Trophoblast cell (in vitro differentiated cells and primary cell): ENCODE data around the gene CNTN6. TPM values are rescaled to one million over a fixed set of nuclear protein-coding genes. Genes with fewer than 3 reads are reported as not detected.

Experiments used
- DNase-seq, 2 donors: peaks; one replicate each; pipeline ENCODE4 v3.0.0-alpha.2; 2016
- H2AFZ ChIP-seq: 2 replicates; pipeline ENCODE4 v1.6.1; 2013; ENCODE audit warnings: low read length, moderate library complexity, mild to moderate bottlenecking; ENCODE audit not compliant: insufficient read depth, poor library complexity
- H2AK5ac ChIP-seq: 2 replicates; pipeline ENCODE4 v1.6.1; 2013; ENCODE audit warnings: mild to moderate bottlenecking, low read length
- H2BK120ac ChIP-seq: 2 replicates; pipeline ENCODE4 v1.6.1; 2013; ENCODE audit warnings: low read length, mild to moderate bottlenecking, moderate library complexity; ENCODE audit not compliant: insufficient read depth, poor library complexity
- H2BK12ac ChIP-seq: 2 replicates; pipeline ENCODE4 v1.6.1; 2013; ENCODE audit warnings: mild to moderate bottlenecking, low read length, moderate library complexity
- H2BK5ac ChIP-seq: 2 replicates; pipeline ENCODE4 v1.6.1; 2013; ENCODE audit warnings: low read length, low read depth, moderate library complexity, mild to moderate bottlenecking; ENCODE audit not compliant: poor library complexity
- H3K14ac ChIP-seq: 2 replicates; pipeline ENCODE4 v1.6.1; 2013; ENCODE audit warnings: mild to moderate bottlenecking, low read length
- H3K18ac ChIP-seq: 2 replicates; pipeline ENCODE4 v1.6.1; 2013; ENCODE audit warnings: mild to moderate bottlenecking, low read length
- H3K23ac ChIP-seq: 2 replicates; pipeline ENCODE4 v1.6.1; 2013; ENCODE audit warnings: low read length
- H3K27ac ChIP-seq: 2 replicates; pipeline ENCODE4 v1.5.1; 2013; ENCODE audit warnings: low read depth, mild to moderate bottlenecking, inconsistent platforms, low read length, moderate library complexity
- H3K27me3 ChIP-seq: 2 replicates; pipeline ENCODE4 v1.6.1; 2013; ENCODE audit warnings: inconsistent platforms, mild to moderate bottlenecking, low read length, moderate library complexity; ENCODE audit not compliant: insufficient read depth
- H3K36me3 ChIP-seq, 2 experiments: 1 replicate in 1 of 2; 2 replicates in 1 of 2; pipeline ENCODE4 v1.6.1; 2013; ENCODE audit warnings: low read length in 2 of 2, mild to moderate bottlenecking in 2 of 2, moderate library complexity in 1 of 2; ENCODE audit not compliant: insufficient read depth in 2 of 2, control insufficient read depth in 1 of 2
- H3K4ac ChIP-seq: 2 replicates; pipeline ENCODE4 v1.6.1; 2013; ENCODE audit warnings: low read depth, mild to moderate bottlenecking, low read length, moderate library complexity
- H3K4me1 ChIP-seq, 2 experiments: 1 replicate in 1 of 2; 2 replicates in 1 of 2; pipeline ENCODE4 v1.6.1; 2013; ENCODE audit warnings: low read length in 2 of 2, mild to moderate bottlenecking in 2 of 2, moderate library complexity in 1 of 2; ENCODE audit not compliant: insufficient read depth in 2 of 2, control insufficient read depth in 1 of 2
- H3K4me2 ChIP-seq: 2 replicates; pipeline ENCODE4 v1.6.1; 2013; ENCODE audit warnings: inconsistent platforms, mild to moderate bottlenecking, low read length, moderate library complexity
- H3K4me3 ChIP-seq: 2 replicates; pipeline ENCODE4 v1.5.1; 2013; ENCODE audit warnings: mild to moderate bottlenecking, low read depth, low read length, inconsistent platforms
- H3K79me1 ChIP-seq: one replicate; pipeline ENCODE4 v1.6.1; 2013; ENCODE audit warnings: low read length
- H3K79me2 ChIP-seq: 2 replicates; pipeline ENCODE4 v1.6.1; 2013; ENCODE audit warnings: low read length, mild to moderate bottlenecking; ENCODE audit not compliant: control insufficient read depth, insufficient read depth, poor library complexity
- H3K9ac ChIP-seq: 2 replicates; pipeline ENCODE4 v1.6.1; 2013; ENCODE audit warnings: mild to moderate bottlenecking, low read length
- H3K9me3 ChIP-seq: 2 replicates; pipeline ENCODE4 v1.6.1; 2013; ENCODE audit warnings: low read depth, mild to moderate bottlenecking, control low read depth, inconsistent platforms, low read length; ENCODE audit not compliant: insufficient read depth
- H4K12ac ChIP-seq: 2 replicates; pipeline ENCODE4 v1.6.1; 2013; ENCODE audit warnings: low read depth, mild to moderate bottlenecking, low read length, moderate library complexity
- H4K8ac ChIP-seq: 2 replicates; pipeline ENCODE4 v1.6.1; 2013; ENCODE audit warnings: low read depth, mild to moderate bottlenecking, low read length, moderate library complexity
- H4K91ac ChIP-seq: one replicate; pipeline ENCODE4 v1.6.1; 2013; ENCODE audit warnings: low read depth, mild to moderate bottlenecking, low read length, moderate library complexity
- WGBS: extraction: QIAGEN DNeasy Blood & Tissue Kit; methylation state at CpG from one replicate; pipeline ENCODE4 v1.1.7; 2013; ENCODE audit warnings: missing lambda C conversion rate; ENCODE audit not compliant: insufficient read length, insufficient coverage; ENCODE audit errors: extremely low coverage; 5-methylcytosine and 5-hydroxymethylcytosine counted together
- polyA plus RNA-seq: library from polyadenylated mRNA; stranded (reverse); fragments of 200-250 nt; gene quantifications from 2 replicates; pipeline ENCODE4 v1.2.3, GENCODE V29; 2013

Gene CNTN6
- 0.51 and 0.61 TPM in 2 replicates for polyA plus RNA-seq

GRCh38 chr3:1092771-1093170 is at the start of gene CNTN6:
Gene CNTN6, plus strand, starts transcription at chr3:1093024. Its CDS starts 54,985 bp downstream, at chr3:1148009.
- H3K79me2 ChIP-seq: no peaks in the 10 kb centered on the region
- H2BK120ac ChIP-seq: no peak within 1 kb of the TSS
- no peak within 1 kb of the TSS for H4K8ac ChIP-seq
- no peak within 1 kb of the TSS for H2AFZ ChIP-seq
- H3K4me1 ChIP-seq: peaks cover 2% of the 10 kb centered on the region in 2 experiments
- H2AK5ac ChIP-seq: no peak within 1 kb of the TSS
- no CpG with 5 or more reads among the region's 7 CpGs for WGBS
- no peak within 1 kb of the TSS for H3K9ac ChIP-seq
- no peaks in the 10 kb centered on the region for H3K9me3 ChIP-seq
- H2BK12ac ChIP-seq: no peak within 1 kb of the TSS
- H3K18ac ChIP-seq: no peak within 1 kb of the TSS
- H4K12ac ChIP-seq: no peak within 1 kb of the TSS
- H3K79me1 ChIP-seq: no peaks in the 10 kb centered on the region
- H4K91ac ChIP-seq: no peak within 1 kb of the TSS
- H2BK5ac ChIP-seq: peak within 1 kb of the TSS; percentile 40
- DNase-seq: no peak
- peak within 1 kb of the TSS; percentile 22 for H3K4me2 ChIP-seq
- H3K27ac ChIP-seq: peak within 1 kb of the TSS; percentile 18
- H3K14ac ChIP-seq: no peak within 1 kb of the TSS
- no peaks in the 10 kb centered on the region for H3K36me3 ChIP-seq
- no peak within 1 kb of the TSS for H3K4ac ChIP-seq
- no peaks in the 10 kb centered on the region for H3K27me3 ChIP-seq
- no peak within 1 kb of the TSS for H3K4me3 ChIP-seq
- H3K23ac ChIP-seq: no peak within 1 kb of the TSS

- WGBS: no CpG with 5 or more reads among the region's 2 CpGs
- H3K14ac ChIP-seq: no peak overlapping the region
- no peak overlapping the region for H4K12ac ChIP-seq
- no peak overlapping the region for H3K9ac ChIP-seq
- H2AK5ac ChIP-seq: no peak overlapping the region
- H2BK12ac ChIP-seq: no peak overlapping the region
- H3K18ac ChIP-seq: no peak overlapping the region
- H3K9me3 ChIP-seq: no peaks in the 10 kb centered on the region
- no peak overlapping the region for H3K4ac ChIP-seq
- no peaks in the 10 kb centered on the region for H3K79me2 ChIP-seq
- DNase-seq: no peak
- no peaks in the 10 kb centered on the region for H3K36me3 ChIP-seq
- H2BK5ac ChIP-seq: no peak overlapping the region
- no peak overlapping the region for H3K4me3 ChIP-seq
- H3K27ac ChIP-seq: no peak overlapping the region
- H2AFZ ChIP-seq: no peak overlapping the region
- H3K4me2 ChIP-seq: no peak overlapping the region
- no peak overlapping the region for H2BK120ac ChIP-seq
- no peak overlapping the region for H3K23ac ChIP-seq
- no peaks in the 10 kb centered on the region for H3K4me1 ChIP-seq
- H4K8ac ChIP-seq: no peak overlapping the region
- no peaks in the 10 kb centered on the region for H3K79me1 ChIP-seq
- H4K91ac ChIP-seq: no peak overlapping the region
- H3K27me3 ChIP-seq: no peaks in the 10 kb centered on the region
These were observed 44.3 kb upstream of the CNTN6 start for GRCh38 chr3:1048558-1048957.

GRCh38 chr3:1055870-1056269 is 37.0 kb upstream of the CNTN6 start:
- Histone ChIP-seq H3K4me1 (no peaks in the 10 kb centered on the region), H2AK5ac (no peak overlapping the region), H3K27me3 (no peaks in the 10 kb centered on the region), H3K27ac (no peak overlapping the region), H2BK120ac (no peak overlapping the region), H2AFZ (no peak overlapping the region), H4K91ac (no peak overlapping the region), H4K12ac (no peak overlapping the region), H3K4me3 (no peak overlapping the region), H3K4ac (no peak overlapping the region), H3K4me2 (no peak overlapping the region), H3K79me1 (no peaks in the 10 kb centered on the region), H3K14ac (no peak overlapping the region), H3K9ac (no peak overlapping the region), H2BK12ac (no peak overlapping the region), H3K36me3 (no peaks in the 10 kb centered on the region), H3K79me2 (no peaks in the 10 kb centered on the region), H4K8ac (no peak overlapping the region), H3K23ac (no peak overlapping the region), H2BK5ac (no peak overlapping the region), H3K9me3 (no peaks in the 10 kb centered on the region), H3K18ac (no peak overlapping the region)
- no CpG with 5 or more reads among the region's 3 CpGs for WGBS
- DNase-seq: no peak

- Histone ChIP-seq H3K36me3 (no peaks in the 10 kb centered on the region), H3K27me3 (no peaks in the 10 kb centered on the region), H4K91ac (no peak overlapping the region), H3K27ac (no peak overlapping the region), H2BK120ac (no peak overlapping the region), H3K4ac (no peak overlapping the region), H2AK5ac (no peak overlapping the region), H3K79me1 (no peaks in the 10 kb centered on the region), H3K79me2 (no peaks in the 10 kb centered on the region), H3K4me2 (no peak overlapping the region), H3K9ac (no peak overlapping the region), H4K8ac (no peak overlapping the region), H3K18ac (no peak overlapping the region), H2BK12ac (no peak overlapping the region), H3K14ac (no peak overlapping the region), H3K9me3 (no peaks in the 10 kb centered on the region), H3K4me1 (no peaks in the 10 kb centered on the region), H3K4me3 (no peak overlapping the region), H2BK5ac (no peak overlapping the region), H4K12ac (no peak overlapping the region), H3K23ac (no peak overlapping the region), H2AFZ (no peak overlapping the region)
- DNase-seq: no peak
These were observed 36.1 kb upstream of the CNTN6 start for GRCh38 chr3:1056744-1057143.
